ENCODE results near the gene DEPDC7. TPM values are rescaled to one million over a fixed set of nuclear protein-coding genes. Genes with fewer than 3 reads are reported as not detected.

The DEPDC7 gene
- total RNA-seq, 1 experiment from 2014 or later: 1.2 TPM

DNA sequence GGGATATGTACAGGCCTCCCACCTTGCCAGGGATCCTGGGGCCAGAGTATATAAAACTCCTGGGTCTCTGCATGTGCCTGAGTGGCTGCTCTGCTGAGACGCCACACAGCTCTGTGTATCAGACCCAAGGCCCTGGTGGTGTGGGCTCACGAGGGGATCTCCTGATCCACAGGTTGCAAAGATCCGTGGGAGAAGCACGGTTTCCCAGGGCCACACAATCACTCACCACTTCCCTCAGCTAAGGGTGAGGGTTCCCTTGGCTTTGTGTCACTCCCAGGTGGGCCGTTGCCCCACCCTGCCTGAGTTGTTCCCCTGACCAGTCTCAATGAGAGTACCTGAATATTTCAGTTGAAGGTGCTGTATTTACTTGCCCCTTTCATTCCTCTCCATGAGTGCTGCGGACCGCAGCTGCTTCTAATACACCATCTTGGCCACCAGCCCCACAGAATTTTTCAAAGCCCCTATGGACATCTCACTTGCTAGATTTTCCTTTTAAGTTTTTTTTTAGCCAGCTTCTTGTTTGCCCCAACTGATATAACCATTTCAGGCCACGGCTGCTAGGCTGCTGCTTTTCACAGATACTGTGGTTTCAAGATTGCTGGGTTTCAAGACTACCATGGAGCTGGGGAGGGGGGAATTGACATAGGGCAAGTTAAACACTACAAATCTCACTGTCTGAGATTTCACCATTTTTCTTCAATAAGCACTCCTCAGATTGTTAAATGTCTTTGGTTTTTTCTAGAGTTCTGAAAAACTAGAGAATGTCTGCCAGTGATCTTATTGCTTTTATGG lies 13.7 kb upstream of the DEPDC7 start:
- no peaks in the 10 kb centered on the region for H3K36me3 ChIP-seq (ENCODE audit: low read depth)
- intact Hi-C loops (cut with micrococcal nuclease; ENCODE audit: unreplicated experiment): no loop called here
- no peaks in the 10 kb centered on the region for H3F3A ChIP-seq (ENCODE audit: insufficient read depth, low read depth)
- H3K4me2 ChIP-seq: no peak overlapping the region
- no peaks in the 10 kb centered on the region for H3K27me3 ChIP-seq (ENCODE audit: insufficient read depth, low read depth)
- no peaks in the 10 kb centered on the region for H3K9me2 ChIP-seq (ENCODE audit: insufficient read depth)
- H3K4me1 ChIP-seq (replicated peaks; ENCODE audit: insufficient read depth): peaks cover 11% of the 10 kb centered on the region
- no peak overlapping the region for H3K4me3 ChIP-seq
- H3K79me2 ChIP-seq (ENCODE audit: low read depth): no peaks in the 10 kb centered on the region
- H3K27ac ChIP-seq: no peak overlapping the region
- no peaks in the 10 kb centered on the region for H4K20me1 ChIP-seq (ENCODE audit: insufficient read depth)
- H2AFZ ChIP-seq: no peak overlapping the region
- ChIA-PET CTCF (no interaction called here), POLR2A (ENCODE audit: unreplicated experiment) (no interaction called here)
- TF ChIP-seq CTCF (conservative IDR thresholded peaks at IDR 0.05) (no peak), EZH2 (IDR thresholded peaks at IDR 0.05; ENCODE audit: low read depth) (no peak)
- no peaks in the 10 kb centered on the region for H3K9me3 ChIP-seq (ENCODE audit: insufficient read depth, low read depth)
- no TSS peak for BruUV-seq (replicated peaks)
- DNase-seq: no peak

- Histone ChIP-seq H4K20me1 (ENCODE audit: insufficient read depth) (no peaks in the 10 kb centered on the region), H3K9me3 (ENCODE audit: insufficient read depth, low read depth) (no peaks in the 10 kb centered on the region), H2AFZ (no peak overlapping the region), H3K4me1 (replicated peaks; ENCODE audit: insufficient read depth) (peaks cover 7% of the 10 kb centered on the region), H3K9me2 (ENCODE audit: insufficient read depth) (no peaks in the 10 kb centered on the region), H3K36me3 (ENCODE audit: low read depth) (no peaks in the 10 kb centered on the region), H3K4me2 (no peak overlapping the region), H3K79me2 (ENCODE audit: low read depth) (no peaks in the 10 kb centered on the region), H3K27ac (no peak overlapping the region), H3K27me3 (ENCODE audit: insufficient read depth, low read depth) (no peaks in the 10 kb centered on the region), H3K4me3 (no peak overlapping the region), H3F3A (ENCODE audit: insufficient read depth, low read depth) (no peaks in the 10 kb centered on the region)
- TF ChIP-seq EZH2 (IDR thresholded peaks at IDR 0.05; ENCODE audit: low read depth) (no peak), CTCF (conservative IDR thresholded peaks at IDR 0.05) (no peak)
- ChIA-PET CTCF (no interaction called here), POLR2A (ENCODE audit: unreplicated experiment) (interaction anchor here (0.7 kb wide), 1 partner anchor 41 kb away, joined by 5 read pairs; no protein-coding TSS in a partner anchor)
- intact Hi-C loops (cut with micrococcal nuclease; ENCODE audit: unreplicated experiment): no loop called here
- BruUV-seq (replicated peaks): no TSS peak
- DNase-seq: no peak
These were observed 10.5 kb upstream of the DEPDC7 start for GRCh38 chr11:33005175-33005574.

DNA sequence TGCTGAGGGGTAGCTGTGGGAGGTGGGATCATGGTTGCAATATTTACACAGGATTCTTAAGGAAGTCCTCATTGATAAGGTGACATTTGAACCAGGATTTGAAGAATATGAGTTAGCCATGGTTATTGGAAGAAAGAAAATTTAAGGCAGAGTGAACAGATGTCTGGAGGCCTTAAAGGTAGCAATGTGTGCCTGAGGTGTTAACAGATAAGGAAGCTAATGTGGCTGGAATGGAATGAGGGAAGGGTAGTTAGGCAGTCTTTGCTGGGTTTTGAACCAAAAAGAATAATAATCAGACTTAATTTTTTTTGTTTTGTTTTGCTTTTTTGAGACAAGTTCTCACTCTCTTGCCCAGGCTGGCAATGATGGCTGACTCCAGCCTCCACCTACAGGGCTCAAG lies 9.7 kb upstream of the DEPDC7 start:
- Histone ChIP-seq H3K36me3 (ENCODE audit: low read depth) (no peaks in the 10 kb centered on the region), H3K79me2 (ENCODE audit: low read depth) (no peaks in the 10 kb centered on the region), H4K20me1 (ENCODE audit: insufficient read depth) (no peaks in the 10 kb centered on the region), H3K9me2 (ENCODE audit: insufficient read depth) (no peaks in the 10 kb centered on the region), H3K27ac (no peak overlapping the region), H3K4me3 (no peak overlapping the region), H3F3A (ENCODE audit: insufficient read depth, low read depth) (no peaks in the 10 kb centered on the region), H2AFZ (no peak overlapping the region), H3K4me2 (no peak overlapping the region), H3K4me1 (replicated peaks; ENCODE audit: insufficient read depth) (no peaks in the 10 kb centered on the region), H3K9me3 (ENCODE audit: insufficient read depth, low read depth) (no peaks in the 10 kb centered on the region), H3K27me3 (ENCODE audit: insufficient read depth, low read depth) (no peaks in the 10 kb centered on the region)
- TF ChIP-seq EZH2 (IDR thresholded peaks at IDR 0.05; ENCODE audit: low read depth) (no peak), CTCF (conservative IDR thresholded peaks at IDR 0.05) (no peak)
- POLR2A ChIA-PET (ENCODE audit: unreplicated experiment): no interaction called here
- intact Hi-C loops (cut with micrococcal nuclease; ENCODE audit: unreplicated experiment): no loop called here
- CTCF ChIA-PET: no interaction called here
- no peak for DNase-seq
- BruUV-seq (replicated peaks): no TSS peak

Measured in PC-9 (cell line).